Measurements from ENCODE around the gene CYP4A22.
"Not testable (repeated sequence)": the region's sequence is repeated elsewhere in the genome, so short reads cannot be mapped to it uniquely, and the experiment has no call there.

GRCh38 chr1:47149162-47149561 is 11.9 kb downstream of the CYP4A22 start:
- TF ChIP-seq CTCF, POLR2A (IDR thresholded peaks at IDR 0.05): not testable (repeated sequence)

Measured in body of pancreas (tissue), 4 donors.